Measurements from ENCODE around the gene GPATCH1.
"Not testable (repeated sequence)": the region's sequence is repeated elsewhere in the genome, so short reads cannot be mapped to it uniquely, and the experiment has no call there.

Gene GPATCH1

GRCh38 chr19:33114312-33114711 lies 33.3 kb downstream of the GPATCH1 start:
- DNase-seq (ENCODE audit: low spot score) = no peak

GRCh38 chr19:33117501-33117900 lies 36.5 kb downstream of the GPATCH1 start:
- DNase-seq (ENCODE audit: low spot score) = no peak

DNA sequence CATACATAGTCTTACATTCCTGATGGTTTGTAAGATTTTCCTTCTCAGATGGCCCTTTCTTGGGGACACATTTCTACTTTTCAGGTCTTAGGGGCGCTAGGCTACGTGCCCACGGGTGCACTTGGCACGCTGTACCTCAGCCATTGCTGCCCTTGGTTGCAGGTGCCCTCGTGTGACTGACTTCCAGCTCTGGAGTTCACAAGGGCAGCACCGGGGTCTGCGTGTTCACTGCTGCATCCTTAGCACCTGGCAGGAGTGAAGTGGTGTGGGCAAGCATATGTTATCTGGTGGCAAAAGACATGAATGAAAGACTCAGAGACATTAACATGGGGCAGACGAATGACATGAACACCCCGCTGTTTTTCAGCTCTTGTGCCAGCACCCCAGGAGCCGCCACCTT lies 37.7 kb downstream of the GPATCH1 start:
- DNase-seq (ENCODE audit: low spot score) = no peak

GRCh38 chr19:33124207-33125098 lies 43.5 kb downstream of the GPATCH1 start:
- DNase-seq (ENCODE audit: low spot score) = no peak

- peak; percentile 89 for DNase-seq (ENCODE audit: low spot score)
Measured at GRCh38 chr19:33125929-33126388, 45.0 kb downstream of the GPATCH1 start.

DNA sequence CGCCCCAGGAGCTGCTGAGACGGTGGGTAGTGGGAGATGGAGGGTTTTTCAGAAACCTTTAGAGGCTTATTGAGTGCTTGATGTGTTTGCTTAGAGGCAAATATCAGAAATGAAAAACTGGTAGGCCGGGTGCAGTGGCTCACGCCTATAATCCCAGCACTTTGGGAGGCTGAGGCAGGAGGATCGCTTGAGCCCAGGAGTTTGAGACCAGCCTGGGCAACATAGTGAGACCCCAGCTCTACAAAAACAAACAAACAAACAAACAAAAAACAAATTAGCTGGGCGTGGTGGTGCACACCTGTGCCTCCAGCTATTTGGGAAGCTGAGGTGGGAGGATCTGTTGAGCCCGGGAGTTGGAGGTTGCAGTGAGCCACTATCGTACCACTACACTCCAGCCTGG lies 45.7 kb downstream of the GPATCH1 start:
- not testable (repeated sequence) for DNase-seq (ENCODE audit: low spot score)

DNA sequence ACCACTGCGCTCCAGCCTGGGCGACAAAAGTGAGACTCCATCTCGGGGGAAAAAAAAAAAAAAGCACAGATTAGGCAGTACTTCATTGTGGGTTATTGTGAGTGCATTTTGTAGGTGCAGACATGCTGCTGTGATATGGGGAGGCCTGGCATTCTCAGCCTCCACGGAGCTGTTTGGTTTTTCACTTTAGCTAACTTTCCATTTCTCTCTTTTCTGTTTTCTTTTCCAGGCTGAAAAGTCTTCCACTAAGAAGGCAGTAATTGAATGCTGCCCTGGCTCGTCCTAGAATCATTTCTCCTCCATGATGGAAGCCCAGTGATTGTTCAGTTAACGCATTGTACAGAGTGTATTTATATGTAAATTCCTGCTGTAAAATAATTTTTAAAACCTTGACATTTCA lies 48.9 kb downstream of the GPATCH1 start:
- no peak for DNase-seq (ENCODE audit: low spot score)

DNA sequence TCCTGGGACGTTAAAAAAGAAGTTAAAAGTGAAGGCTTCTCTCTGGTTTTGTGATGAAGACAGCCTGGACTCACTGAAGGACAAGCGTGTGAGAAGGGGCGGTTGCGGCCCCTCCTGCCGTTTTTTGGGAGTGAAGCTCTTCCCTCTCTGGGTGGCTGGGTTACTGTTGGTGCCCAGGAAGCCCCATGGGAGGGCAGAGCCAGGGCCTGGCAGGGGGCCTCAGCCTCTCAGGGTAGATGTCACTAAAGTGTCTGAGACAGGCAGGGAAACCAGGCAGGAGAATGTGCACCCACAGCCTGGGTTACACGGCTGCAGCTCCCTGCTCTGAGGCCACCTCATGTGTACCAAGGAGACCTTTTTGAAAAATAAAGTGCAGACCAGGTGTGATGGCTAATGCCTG lies 49.5 kb downstream of the GPATCH1 start:
- no peak for DNase-seq (ENCODE audit: low spot score)

DNA sequence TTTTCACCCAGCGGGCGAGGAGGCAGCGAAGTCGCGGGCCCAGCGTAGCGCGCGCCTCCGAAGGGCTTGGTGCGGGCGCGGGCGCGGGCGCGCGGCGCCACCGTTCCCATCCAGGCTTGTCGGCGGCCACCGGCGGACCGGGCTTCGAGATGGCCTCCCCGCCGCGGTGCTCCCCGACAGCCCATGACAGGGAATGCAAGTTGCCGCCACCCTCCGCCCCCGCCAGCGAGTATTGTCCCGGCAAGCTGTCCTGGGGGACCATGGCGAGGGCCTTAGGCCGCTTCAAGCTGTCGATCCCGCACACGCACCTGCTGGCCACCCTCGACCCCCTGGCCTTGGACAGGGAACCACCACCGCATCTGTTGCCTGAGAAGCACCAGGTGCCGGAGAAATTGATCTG lies 51.0 kb downstream of the GPATCH1 start, which contains the start of gene WDR88:
Gene WDR88 (plus strand): TSS at position 94 of the 400 bp plus-strand sequence. CDS start 56 bp downstream, at position 150.
- DNase-seq (ENCODE audit: low spot score) = no peak

- DNase-seq (ENCODE audit: low spot score) = no peak
Measured at GRCh38 chr19:33132425-33132824, 51.4 kb downstream of the GPATCH1 start.

DNA sequence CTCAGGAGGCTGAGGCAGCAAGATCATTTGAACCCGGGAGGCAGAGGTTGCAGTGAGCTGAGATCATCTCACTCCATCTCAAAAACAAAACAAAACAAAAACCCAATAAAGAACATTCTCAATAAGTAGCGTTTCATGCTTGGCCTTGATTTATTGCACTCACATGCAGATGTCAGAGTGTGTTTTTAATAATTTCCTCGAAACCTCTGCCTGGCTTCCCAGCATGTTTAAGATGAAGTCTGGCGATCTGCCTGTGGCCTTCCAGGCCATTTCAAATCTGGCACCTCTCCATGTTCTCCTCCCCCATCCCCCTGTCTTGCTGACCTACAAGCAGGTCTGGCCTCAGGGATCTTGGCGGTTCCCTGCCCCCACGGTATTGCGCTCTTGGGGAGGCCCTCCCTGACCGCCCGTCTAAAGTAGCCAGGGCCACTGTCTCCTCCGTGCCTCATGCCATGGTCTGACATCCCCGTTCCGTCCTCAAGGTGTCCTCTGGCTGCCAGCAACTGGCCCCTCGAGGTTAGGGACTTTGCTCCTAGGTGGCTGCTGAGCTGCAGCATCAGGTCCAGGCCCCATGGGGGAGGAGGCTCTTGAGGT lies 52.6 kb downstream of the GPATCH1 start:
- no peak for DNase-seq (ENCODE audit: low spot score)

- DNase-seq (ENCODE audit: low spot score) = no peak
Measured at GRCh38 chr19:33134571-33135041, 53.6 kb downstream of the GPATCH1 start.

GRCh38 chr19:33139165-33139564 lies 58.2 kb downstream of the GPATCH1 start:
- no peak for DNase-seq (ENCODE audit: low spot score)

DNA sequence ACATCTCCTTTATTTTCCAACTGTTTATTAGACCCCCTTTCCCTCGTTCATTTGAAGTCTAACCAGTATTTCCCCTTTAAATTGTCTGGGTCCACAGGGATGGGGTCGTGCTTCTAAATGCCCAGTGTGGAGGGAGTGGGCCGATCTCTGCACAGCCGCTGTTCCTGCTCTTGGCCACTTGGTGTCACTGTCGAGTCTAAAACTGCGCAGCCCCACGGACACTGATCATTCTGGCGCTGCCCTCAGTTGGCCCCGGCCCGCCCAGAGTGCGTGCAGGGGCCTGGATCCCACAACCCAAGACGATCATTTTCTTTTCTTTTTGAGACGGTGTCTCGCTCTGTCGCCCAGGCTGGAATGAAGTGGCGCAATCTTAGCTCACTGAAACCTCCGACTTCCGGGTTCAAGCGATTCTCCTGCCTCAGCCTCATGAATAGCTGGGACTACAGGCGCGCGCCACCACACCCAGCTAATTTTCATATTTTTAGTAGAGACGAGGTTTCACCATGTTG lies 63.0 kb downstream of the GPATCH1 start:
- DNase-seq (ENCODE audit: low spot score) = peak; percentile 93

- no peak for DNase-seq (ENCODE audit: low spot score)
Measured at GRCh38 chr19:33146209-33146608, 65.2 kb downstream of the GPATCH1 start.

DNA sequence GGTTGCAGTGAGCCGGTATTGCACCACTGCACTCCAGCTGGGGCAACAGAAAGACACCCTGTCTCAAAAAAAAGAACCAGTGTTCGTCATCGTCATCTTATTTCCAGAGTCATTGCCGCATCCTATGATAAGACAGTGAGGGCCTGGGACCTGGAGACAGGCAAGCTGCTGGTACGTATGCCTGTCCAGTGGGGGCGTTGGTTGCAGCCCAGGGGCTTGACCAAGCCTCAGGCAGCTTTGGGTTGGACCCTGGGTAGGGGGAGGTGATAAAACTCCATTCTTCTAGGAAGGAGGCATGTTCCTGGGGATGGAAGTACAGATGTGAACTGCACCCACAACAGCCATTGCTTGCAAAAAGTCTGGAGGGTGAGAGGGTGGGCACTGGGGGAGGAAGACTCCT lies 66.6 kb downstream of the GPATCH1 start:
- DNase-seq (ENCODE audit: low spot score) = no peak

GRCh38 chr19:33150852-33151518 lies 70.0 kb downstream of the GPATCH1 start:
- no peak for DNase-seq (ENCODE audit: low spot score)

DNA sequence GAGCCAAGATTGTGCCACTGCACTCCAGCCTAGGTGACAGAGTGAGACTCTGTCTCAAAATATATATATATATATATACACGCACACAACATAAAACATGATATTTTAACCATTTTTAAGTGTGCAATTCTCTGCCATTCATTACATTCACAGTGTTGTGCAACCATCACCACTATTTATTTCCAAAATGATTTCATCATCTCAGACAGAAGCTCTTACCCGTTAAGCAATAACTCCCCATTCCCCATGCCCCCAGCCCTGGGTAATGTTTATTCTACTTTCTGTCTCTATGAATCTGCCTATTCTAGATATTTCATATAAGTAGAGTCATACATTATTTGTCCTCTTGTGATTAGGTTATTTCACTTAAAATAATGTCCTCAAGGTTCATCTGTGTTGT lies 71.2 kb downstream of the GPATCH1 start:
- no peak for DNase-seq (ENCODE audit: low spot score)

DNA sequence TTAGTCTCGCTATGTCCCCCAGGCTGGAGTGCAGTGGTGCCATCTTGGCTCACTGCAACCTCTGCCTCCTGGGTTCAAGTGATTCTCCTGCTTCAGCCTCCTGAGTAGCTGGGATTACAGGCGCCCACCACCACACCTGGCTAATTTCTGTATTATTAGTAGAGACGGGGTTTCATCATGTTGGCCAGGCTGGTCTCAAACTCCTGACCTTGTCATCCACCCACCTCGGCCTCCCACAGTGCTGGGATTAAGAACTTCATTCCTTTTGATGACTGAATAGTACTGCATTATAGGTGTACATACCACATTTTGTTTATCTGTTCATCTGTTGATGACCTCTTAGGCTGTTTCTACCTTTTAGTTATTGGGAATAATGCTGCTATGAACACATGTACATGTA lies 71.6 kb downstream of the GPATCH1 start:
- not testable (repeated sequence) for DNase-seq (ENCODE audit: low spot score)

GRCh38 chr19:33154313-33154712 lies 73.3 kb downstream of the GPATCH1 start:
- DNase-seq (ENCODE audit: low spot score) = not testable (repeated sequence)

- peak; percentile 40 for DNase-seq (ENCODE audit: low spot score)
Measured at GRCh38 chr19:33156334-33156733, 75.4 kb downstream of the GPATCH1 start.

DNA sequence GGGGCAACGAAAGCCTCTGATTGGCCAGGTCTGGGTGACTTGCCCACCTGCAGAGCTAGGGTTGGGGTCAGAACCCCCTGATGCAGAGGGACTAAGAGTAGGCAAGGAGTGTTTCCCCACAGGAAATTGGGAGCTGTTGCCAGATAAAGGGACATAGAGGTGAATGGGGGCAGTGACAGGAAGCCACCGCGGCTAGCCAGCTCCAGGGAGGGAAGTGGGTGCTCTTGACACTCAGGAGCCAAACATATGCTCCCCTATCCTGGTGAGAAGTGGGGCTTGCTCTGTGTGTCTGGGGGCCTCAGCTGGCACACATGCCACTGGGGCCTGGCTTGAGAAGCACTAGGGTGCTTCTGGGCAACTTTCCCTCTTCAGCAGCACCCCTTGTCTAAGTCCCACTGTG lies 76.9 kb downstream of the GPATCH1 start:
- DNase-seq (ENCODE audit: low spot score) = peak; percentile 3
